Activated CD4-positive, CD25-positive, alpha-beta regulatory T cell treated with anti-CD3 and anti-CD28 coated beads, Interleukin-2, amount 50 U/mL, for 72 hours (primary cell): ENCODE data around the gene CSHL1.
A peak's percentile ranks its signal among the peaks of the same experiment; 100 is the strongest.
"Not testable (repeated sequence)": the region's sequence is repeated elsewhere in the genome, so short reads cannot be mapped to it uniquely, and the experiment has no call there.

ENCODE experiments used
- DNase-seq: peaks from one replicate; pipeline ENCODE4 v3.0.0; 2021

The CSHL1 gene

GRCh38 chr17:63939884-63940283, 28.8 kb upstream of the CSHL1 start:
- DNase-seq: no peak

- DNase-seq: no peak
Observed at GRCh38 chr17:63939401-63939800, 28.3 kb upstream of the CSHL1 start.

GRCh38 chr17:63937920-63938319, 26.9 kb upstream of the CSHL1 start:
- DNase-seq: no peak

DNA sequence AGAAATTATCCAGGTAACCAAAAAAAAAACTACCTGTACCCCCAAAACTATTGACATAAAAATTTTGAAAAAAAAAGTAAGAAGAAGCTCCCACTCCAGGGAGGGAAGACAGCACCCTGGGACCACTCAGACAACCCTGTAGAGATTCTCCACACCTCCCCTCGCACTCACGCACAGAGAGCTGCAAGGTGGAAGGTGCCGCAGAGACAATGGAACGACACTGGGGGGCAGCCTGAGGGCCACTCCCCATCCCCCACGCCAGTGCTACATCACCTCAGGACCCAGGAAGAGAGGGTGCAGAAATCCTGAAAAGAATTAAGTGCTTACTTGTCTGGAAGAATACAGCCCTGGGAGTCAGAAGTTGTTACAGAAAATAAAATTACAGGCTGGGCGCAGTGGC, 26.3 kb upstream of the CSHL1 start:
- no peak for DNase-seq

- DNase-seq: no peak
Observed at GRCh38 chr17:63934183-63935112, 23.4 kb upstream of the CSHL1 start.

DNA sequence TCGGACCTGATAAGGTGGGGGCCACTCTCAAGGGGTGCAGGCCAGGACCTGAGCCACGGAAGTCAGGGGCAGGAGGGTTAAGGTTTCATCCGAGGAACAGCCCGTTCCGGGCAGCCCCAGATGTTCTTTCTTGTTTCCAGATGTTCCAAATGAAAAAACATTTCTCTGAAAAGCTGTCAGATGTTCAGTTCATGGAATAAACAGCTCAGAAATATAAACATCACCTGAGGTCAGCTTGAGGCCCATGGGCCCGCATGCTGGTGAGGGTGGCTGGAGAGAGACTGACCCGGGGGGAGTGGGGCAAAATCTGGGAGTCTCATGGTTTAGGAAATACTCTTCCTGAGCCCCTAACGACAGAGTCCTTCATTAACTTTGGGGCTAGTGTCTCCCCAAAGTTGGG, 22.5 kb upstream of the CSHL1 start:
- no peak for DNase-seq

GRCh38 chr17:63932721-63933120, 21.7 kb upstream of the CSHL1 start:
- DNase-seq: no peak

DNA sequence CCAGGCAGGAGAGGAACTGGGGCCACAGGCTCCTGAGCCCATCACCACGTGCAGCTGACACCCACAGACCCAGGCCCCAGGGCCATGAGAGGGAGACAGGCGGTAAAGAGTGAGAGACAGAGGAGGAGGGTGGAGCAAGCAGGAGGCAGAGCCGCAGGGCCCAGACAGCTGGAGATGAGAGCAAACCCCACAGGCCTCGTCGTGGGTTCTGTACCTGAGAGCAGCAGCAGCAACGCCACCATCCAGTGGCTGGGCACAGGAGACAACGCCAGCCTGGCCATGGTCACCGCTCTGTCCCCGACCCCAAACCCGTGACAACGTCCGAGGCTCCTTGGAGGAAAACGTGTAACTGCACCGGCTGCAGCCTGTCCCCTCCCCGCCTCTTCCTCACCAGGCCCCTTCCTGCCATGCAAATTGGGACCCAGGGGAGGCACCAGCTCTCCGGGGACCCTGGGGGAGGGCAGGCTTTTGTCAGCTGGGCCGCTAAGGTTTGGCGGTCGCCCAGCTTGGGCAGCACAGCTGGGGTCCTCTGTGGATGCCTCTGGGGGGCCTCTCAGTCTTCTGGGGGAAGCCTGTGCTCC, 21.0 kb upstream of the CSHL1 start, which contains the start of gene CD79B:
TSS of gene CD79B (minus strand) at position 351 of the 581 bp plus-strand sequence. CDS start at position 281, 70 bp downstream.
- DNase-seq: peak; percentile 61

- peak; percentile 69 for DNase-seq
Observed at GRCh38 chr17:63930951-63931575, 20.0 kb upstream of the CSHL1 start.

DNA sequence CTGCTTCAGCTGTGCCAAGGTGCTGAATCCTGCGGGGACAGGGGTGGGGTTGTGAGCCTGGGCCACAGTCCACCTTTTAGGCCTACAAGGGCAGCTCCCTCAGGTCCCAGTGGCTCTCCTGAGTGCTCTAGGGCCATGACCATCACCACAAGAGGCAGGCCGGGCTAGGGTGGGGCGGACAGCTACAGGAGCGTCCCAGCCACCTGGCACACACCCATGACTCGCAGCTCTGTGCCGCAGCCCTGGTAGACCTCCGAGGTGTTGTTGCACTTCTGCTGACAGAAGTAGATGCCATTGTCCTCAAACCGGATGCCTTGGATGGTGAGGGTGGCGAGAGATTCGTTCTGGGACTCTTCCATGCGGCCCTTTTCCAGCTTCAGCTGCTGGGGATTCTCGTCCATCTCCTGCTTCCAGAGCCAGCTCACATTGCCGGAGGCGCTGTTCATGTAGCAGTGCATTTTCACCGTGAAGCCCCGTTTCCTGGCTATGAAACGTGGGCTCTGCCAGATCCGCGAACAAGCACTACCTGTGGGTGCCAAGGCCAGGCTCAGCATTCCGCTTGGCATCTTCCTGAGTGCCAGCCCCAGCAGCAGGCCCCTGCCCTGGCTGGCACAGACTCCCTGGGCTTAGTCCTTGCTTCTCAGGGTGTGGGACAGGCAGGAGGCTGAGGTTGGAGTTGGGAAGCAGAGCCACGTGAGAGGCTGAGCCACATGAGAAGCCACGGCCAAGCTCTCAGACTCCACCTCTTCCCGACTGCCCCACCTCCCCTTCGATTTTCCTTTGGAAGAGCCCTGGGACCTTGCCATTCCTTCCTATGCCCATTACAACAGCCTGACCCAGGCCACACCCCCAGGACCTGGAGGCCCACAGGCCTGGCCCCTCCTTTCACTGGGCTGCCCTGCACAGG, 19.1 kb upstream of the CSHL1 start:
- DNase-seq: no peak

GRCh38 chr17:63928966-63929695, 18.1 kb upstream of the CSHL1 start:
- DNase-seq: no peak

- DNase-seq: no peak
Observed at GRCh38 chr17:63928172-63928666, 17.2 kb upstream of the CSHL1 start.

- DNase-seq: no peak
Observed at GRCh38 chr17:63927464-63928171, 16.6 kb upstream of the CSHL1 start.

DNA sequence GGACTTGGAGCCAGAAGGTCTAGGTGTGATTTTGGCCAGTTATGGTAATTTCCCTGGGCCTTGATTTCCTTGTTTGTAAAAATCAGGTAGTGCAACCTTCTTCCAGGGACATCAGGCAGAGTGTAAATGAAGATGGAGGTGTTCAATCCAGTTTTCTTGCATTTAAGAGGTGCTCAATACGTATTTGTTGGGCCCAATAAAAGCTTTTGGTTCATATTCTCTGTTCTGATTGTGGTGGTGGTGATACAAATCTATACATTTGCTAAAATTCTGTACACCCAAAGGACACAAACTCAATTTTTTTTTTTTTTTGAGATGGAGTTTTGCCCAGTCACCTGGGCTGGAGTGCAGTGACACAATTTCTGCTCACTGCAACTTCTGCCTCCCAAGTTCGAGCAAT, 15.1 kb upstream of the CSHL1 start:
- no peak for DNase-seq

DNA sequence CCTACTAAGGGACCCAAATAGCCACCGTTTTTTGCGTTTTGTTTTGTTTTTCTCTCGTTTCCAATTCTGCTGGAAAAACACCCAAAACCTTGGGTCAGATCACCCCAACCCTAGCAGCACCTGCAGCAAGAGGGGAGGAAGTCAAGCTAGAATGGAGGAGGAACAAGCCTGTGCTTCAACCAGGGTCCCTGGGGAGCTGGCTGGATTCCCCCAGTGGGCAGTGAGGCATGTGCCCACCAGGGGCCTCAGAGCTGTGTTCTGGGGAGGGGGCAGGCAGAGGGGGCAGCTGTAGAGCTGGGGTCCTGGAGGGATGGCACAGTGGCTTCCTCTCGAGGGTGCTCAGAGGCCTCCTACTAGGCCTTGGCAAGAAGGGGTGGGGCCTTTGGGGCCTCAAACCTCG, 14.6 kb upstream of the CSHL1 start:
- DNase-seq: no peak

DNA sequence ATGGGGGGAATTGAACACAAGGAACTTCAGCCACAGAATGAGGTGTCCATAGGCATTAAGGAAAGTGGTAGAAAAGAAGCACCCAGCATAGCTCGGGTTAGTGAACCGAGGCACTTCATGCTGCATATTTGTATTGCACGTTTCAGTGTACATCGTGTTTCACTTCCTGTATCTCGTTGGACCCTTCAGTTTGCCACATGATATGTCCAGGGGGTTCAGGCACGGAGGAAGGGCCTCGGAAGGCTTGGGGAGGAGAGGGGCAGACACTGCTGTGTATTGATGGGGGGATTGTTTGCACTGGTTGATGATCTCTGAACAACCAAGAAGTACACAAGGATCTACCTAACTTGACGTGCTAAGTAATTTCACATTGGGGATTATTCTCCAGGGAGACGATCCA, 11.3 kb upstream of the CSHL1 start:
- DNase-seq: not testable (repeated sequence)

DNA sequence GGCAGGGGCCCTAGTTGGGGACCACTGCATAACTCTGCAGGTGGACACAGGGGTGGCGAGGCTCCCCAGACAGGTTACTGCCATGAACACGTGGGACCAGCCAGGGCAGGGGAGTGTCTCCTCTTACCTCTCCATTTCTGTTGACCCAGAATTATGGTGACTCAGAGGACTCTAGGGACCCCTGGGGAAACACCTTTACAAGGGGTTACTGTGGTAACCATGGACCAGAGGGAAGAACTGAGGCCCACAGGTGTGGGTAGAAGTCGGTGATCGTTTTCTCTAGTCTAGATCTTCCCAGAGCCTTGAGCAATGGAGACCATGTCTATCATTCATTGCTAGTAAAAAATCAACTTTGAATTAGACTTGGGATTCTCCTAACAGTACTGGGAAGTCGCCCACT, 9.7 kb upstream of the CSHL1 start:
- DNase-seq: not testable (repeated sequence)

DNA sequence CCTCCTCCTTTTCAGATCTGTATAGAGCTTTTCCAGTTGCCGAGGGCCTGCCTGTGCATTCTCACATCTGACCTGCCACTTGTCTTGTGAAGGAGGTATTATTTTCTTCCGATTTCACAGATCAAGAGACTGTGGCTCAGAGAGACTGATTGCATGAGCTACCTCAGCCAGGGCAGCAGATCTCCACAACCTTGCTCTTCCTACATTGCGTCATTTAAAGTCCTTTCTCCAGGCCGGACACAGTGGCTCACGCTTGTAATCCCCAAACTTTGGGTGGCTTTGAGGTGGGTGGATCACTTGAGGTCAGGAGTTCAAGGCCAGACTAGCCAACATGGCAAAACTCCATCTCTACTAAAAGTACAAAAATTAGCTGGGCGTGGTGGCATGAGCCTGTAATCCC, 9.0 kb upstream of the CSHL1 start:
- DNase-seq: not testable (repeated sequence)

DNA sequence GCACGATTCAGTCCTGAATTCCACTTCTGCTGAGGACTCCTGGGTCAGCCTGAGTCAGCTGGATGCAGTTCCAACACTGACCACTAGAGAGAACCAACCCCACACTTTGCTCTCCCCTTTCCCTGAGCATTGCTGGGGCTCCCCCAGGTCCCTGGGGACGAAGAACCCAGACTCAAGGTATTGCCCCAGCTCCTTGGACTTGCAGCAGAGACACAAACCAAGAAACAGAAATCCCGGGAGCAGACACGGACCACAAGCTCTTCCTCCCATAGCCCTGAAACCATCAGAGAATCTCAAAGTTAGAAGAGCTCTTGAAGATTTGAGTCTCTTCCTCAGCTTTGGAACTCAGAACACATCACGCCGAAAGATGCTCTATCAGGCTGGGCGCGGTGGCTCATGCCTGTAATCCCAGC, 8.3 kb upstream of the CSHL1 start:
- DNase-seq: peak; percentile 74

DNA sequence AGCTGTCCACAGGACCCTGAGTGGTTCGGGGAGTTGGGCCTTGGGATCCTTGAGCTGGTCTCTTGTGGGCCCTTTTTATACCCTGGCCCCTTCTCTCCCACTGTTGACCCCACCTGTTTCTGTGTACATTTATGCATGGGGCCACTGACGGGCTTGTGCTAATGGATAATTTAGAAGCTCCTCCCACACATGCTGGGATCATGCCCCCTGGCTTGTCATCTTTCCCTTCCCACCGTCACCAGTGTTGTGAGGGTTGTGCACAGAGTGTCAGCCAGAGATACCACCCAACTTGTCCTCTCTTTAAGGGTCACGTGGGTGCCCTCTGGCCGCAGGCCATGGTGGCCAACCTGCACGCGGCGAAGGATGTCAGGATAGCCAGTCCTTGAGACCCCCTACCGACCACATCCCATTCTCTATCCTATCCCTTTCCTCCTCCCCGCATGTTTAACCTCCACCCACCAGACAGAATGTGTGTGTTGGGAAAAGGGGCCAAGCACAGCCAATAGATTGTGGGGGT, 7.8 kb upstream of the CSHL1 start, which contains the start of gene GH1:
TSS of gene GH1 (minus strand) at position 51 of the 517 bp plus-strand sequence. CDS start 63 bp downstream, outside the sequence.
- not testable (repeated sequence) for DNase-seq

GRCh38 chr17:63918305-63918704, 7.2 kb upstream of the CSHL1 start:
- no peak for DNase-seq
